GM21619 (cell line): ENCODE results near the gene TPSG1.
"Not testable (repeated sequence)": the region's sequence is repeated elsewhere in the genome, so short reads cannot be mapped to it uniquely, and the experiment has no call there.

Experiments
- ATAC-seq: cut with Tn5 transposase; IDR thresholded peaks from one replicate; pipeline ENCODE4 v1.9.1; 2021; ENCODE audit not compliant: unreplicated experiment

TPSG1 gene

GRCh38 chr16:1232049-1232748, 7.1 kb upstream of the TPSG1 start:
- ATAC-seq: not testable (repeated sequence)

GRCh38 chr16:1231301-1231700, 6.2 kb upstream of the TPSG1 start:
- ATAC-seq: not testable (repeated sequence)

GRCh38 chr16:1230471-1231212, 5.6 kb upstream of the TPSG1 start:
- not testable (repeated sequence) for ATAC-seq

GRCh38 chr16:1230084-1230470, 5.0 kb upstream of the TPSG1 start, which contains the start of gene TPSB2:
Gene TPSB2, minus strand, starts transcription at chr16:1230184. Its CDS starts 233 bp downstream, at chr16:1229951.
- ATAC-seq: not testable (repeated sequence)

- not testable (repeated sequence) for ATAC-seq
Observed at GRCh38 chr16:1229476-1229875, 4.4 kb upstream of the TPSG1 start.

GRCh38 chr16:1228227-1228626, 3.2 kb upstream of the TPSG1 start:
- not testable (repeated sequence) for ATAC-seq

- ATAC-seq: not testable (repeated sequence)
Observed at GRCh38 chr16:1226692-1227091, 1.6 kb upstream of the TPSG1 start.

- not testable (repeated sequence) for ATAC-seq
Observed at GRCh38 chr16:1225728-1226311, 752 bp upstream of the TPSG1 start.

- ATAC-seq: no peak
Observed at GRCh38 chr16:1224558-1224957, 510 bp downstream of the TPSG1 start.

GRCh38 chr16:1223355-1224214, 1.5 kb downstream of the TPSG1 start:
- ATAC-seq: no peak

GRCh38 chr16:1222553-1223354, 2.3 kb downstream of the TPSG1 start:
- ATAC-seq: no peak

GRCh38 chr16:1221628-1222552, 3.2 kb downstream of the TPSG1 start:
- no peak for ATAC-seq

- ATAC-seq: no peak
Observed at GRCh38 chr16:1220841-1221627, 4.0 kb downstream of the TPSG1 start.

- no peak for ATAC-seq
Observed at GRCh38 chr16:1220098-1220728, 4.9 kb downstream of the TPSG1 start.

GRCh38 chr16:1218930-1219611, 6.0 kb downstream of the TPSG1 start:
- ATAC-seq: no peak

- ATAC-seq: no peak
Observed at GRCh38 chr16:1218061-1218929, 6.8 kb downstream of the TPSG1 start.
